HepG2 (cell line): Measurements from ENCODE around the gene SYS1. TPM values are rescaled to one million over a fixed set of nuclear protein-coding genes. Genes with fewer than 3 reads are reported as not detected.

ENCODE experiments used
- CHD2 ChIP-seq: IDR thresholded peaks from 2 replicates; pipeline ENCODE4 v1.6.1; 2011; ENCODE audit warnings: low read depth, low read length, improper control_type of control experiment
- DR1 ChIP-seq: sonication (generic); formaldehyde crosslinking; IDR thresholded peaks from 2 replicates; pipeline ENCODE4 v1.8.0; 2021; ENCODE audit warnings: mild to moderate bottlenecking, missing genetic modification reagents, inconsistent platforms
- HMG20B ChIP-seq: conservative IDR thresholded peaks from 2 replicates; pipeline ENCODE4 v1.6.1; 2016; ENCODE audit warnings: missing genetic modification reagents, missing compliant biosample characterization
- HNF4G ChIP-seq, 2 experiments: sonication (generic) in 1 of 2; formaldehyde crosslinking in 1 of 2; IDR thresholded peaks; 2 replicates each; pipeline versions ENCODE4 v1.4.0 to v1.6.1; 2011 to 2020; ENCODE audit warnings: borderline replicate concordance in 2 of 2, low read depth in 2 of 2, mild to moderate bottlenecking in 2 of 2, low read length in 1 of 2, missing genetic modification reagents in 1 of 2, moderate library complexity in 1 of 2
- KLF13 ChIP-seq: sonication (generic); formaldehyde crosslinking; IDR thresholded peaks from 2 replicates; pipeline ENCODE4 v1.4.0; 2020; ENCODE audit warnings: mild to moderate bottlenecking, missing genetic modification reagents
- MAFG ChIP-seq: sonication (generic); formaldehyde crosslinking; IDR thresholded peaks from 2 replicates; pipeline ENCODE4 v1.5.1; 2020; ENCODE audit warnings: mild to moderate bottlenecking, missing genetic modification reagents
- MBNL3 ChIP-seq: fragments of 250-450 bp; sonication (Bioruptor Pico); conservative IDR thresholded peaks from 2 replicates; pipeline ENCODE4 v1.8.0; 2022; ENCODE audit warnings: mild to moderate bottlenecking, inconsistent platforms
- NCOA2 ChIP-seq: sonication (generic); formaldehyde crosslinking; IDR thresholded peaks from 2 replicates; pipeline ENCODE4 v1.8.0; 2022; ENCODE audit warnings: inconsistent platforms
- NFRKB ChIP-seq: fragments of 450-650 bp; IDR thresholded peaks from 2 replicates; pipeline ENCODE4 v1.6.1; 2017
- RARA ChIP-seq: IDR thresholded peaks from 2 replicates; pipeline ENCODE4 v1.6.1; 2016; ENCODE audit warnings: missing genetic modification reagents, missing compliant biosample characterization
- SAFB2 ChIP-seq: sonication (generic); formaldehyde crosslinking; IDR thresholded peaks from 2 replicates; pipeline ENCODE4 v1.5.1; 2020; ENCODE audit warnings: missing genetic modification reagents, low read depth, mild to moderate bottlenecking, borderline replicate concordance
- SCMH1 ChIP-seq: sonication (generic); formaldehyde crosslinking; IDR thresholded peaks from 2 replicates; pipeline ENCODE4 v1.9.0; 2021; ENCODE audit warnings: missing genetic modification reagents, mild to moderate bottlenecking, borderline replicate concordance
- SP4 ChIP-seq: sonication (generic); formaldehyde crosslinking; IDR thresholded peaks from 2 replicates; pipeline ENCODE4 v1.8.1; 2023; ENCODE audit warnings: mild to moderate bottlenecking, missing genetic modification reagents
- TFDP2 ChIP-seq: sonication (generic); formaldehyde crosslinking; IDR thresholded peaks from 2 replicates; pipeline ENCODE4 v1.4.0; 2020; ENCODE audit warnings: missing genetic modification reagents
- TRIM24 ChIP-seq: sonication (generic); formaldehyde crosslinking; IDR thresholded peaks from 2 replicates; pipeline ENCODE4 v1.8.0; 2022; ENCODE audit warnings: mild to moderate bottlenecking, missing genetic modification reagents
- YY1 ChIP-seq: IDR thresholded peaks from 2 replicates; pipeline ENCODE4 v1.6.1; 2011; ENCODE audit warnings: low read length, low read depth, moderate library complexity, mild to moderate bottlenecking; ENCODE audit not compliant: insufficient read depth, insufficient replicate concordance
- ZBTB7B ChIP-seq: sonication (generic); formaldehyde crosslinking; IDR thresholded peaks from 2 replicates; pipeline ENCODE4 v1.4.0; 2020; ENCODE audit warnings: missing genetic modification reagents
- ZNF101 ChIP-seq: sonication (generic); formaldehyde crosslinking; IDR thresholded peaks from 2 replicates; pipeline ENCODE4 v1.4.0; 2020; ENCODE audit warnings: mild to moderate bottlenecking, low read depth, missing genetic modification reagents, borderline replicate concordance
- ZNF350 ChIP-seq: sonication (generic); formaldehyde crosslinking; IDR thresholded peaks from 2 replicates; pipeline ENCODE4 v1.4.0; 2020; ENCODE audit warnings: mild to moderate bottlenecking, low read depth, missing genetic modification reagents, borderline replicate concordance
- ZNF383 ChIP-seq: sonication (generic); formaldehyde crosslinking; IDR thresholded peaks from 2 replicates; pipeline ENCODE4 v1.4.0; 2020; ENCODE audit warnings: missing genetic modification reagents, mild to moderate bottlenecking, borderline replicate concordance
- ZNF672 ChIP-seq: sonication (generic); formaldehyde crosslinking; IDR thresholded peaks from 2 replicates; pipeline ENCODE4 v1.8.1; 2022; ENCODE audit warnings: missing genetic modification reagents
- ZNF775 ChIP-seq: sonication (generic); formaldehyde crosslinking; IDR thresholded peaks from 2 replicates; pipeline ENCODE4 v1.4.0; 2020; ENCODE audit warnings: missing genetic modification reagents, mild to moderate bottlenecking, moderate library complexity, borderline replicate concordance
- polyA plus RNA-seq, 8 experiments: library from polyadenylated mRNA; depleted of rRNA in 3 of 8; stranded (reverse) in 7 of 8; unstranded in 1 of 8; fragments of >200 nt; fragmentation: Illumina TruSeq in 4 of 8; extraction: Trizol in 4 of 8; gene quantifications; 2 replicates each; pipeline versions ENCODE4 v1.2.1 to v1.2.3, GENCODE V29; 2011 to 2016; ENCODE audit warnings: low read depth in 4 of 8, missing spikeins in 1 of 8, mixed read lengths in 1 of 8; ENCODE audit not compliant: insufficient read depth in 1 of 8
- total RNA-seq, 5 experiments: library from RNA; depleted of rRNA; stranded (reverse); fragments of >200 nt; fragmentation: Illumina TruSeq; extraction: Trizol; gene quantifications; 2 replicates each; pipeline ENCODE4 v1.2.3, GENCODE V29; 2016; ENCODE audit warnings: low read depth in 1 of 5
- TF ChIP-seq, protein P1 (sequence below): IDR thresholded peaks from 2 replicates; pipeline ENCODE4 v1.6.1; 2016; ENCODE audit warnings: missing biosample characterization, missing genetic modification reagents, low read depth
- TF ChIP-seq, protein P2 (sequence below): sonication (generic); formaldehyde crosslinking; IDR thresholded peaks from 2 replicates; pipeline ENCODE4 v1.8.0; 2022; ENCODE audit warnings: mild to moderate bottlenecking, missing genetic modification reagents, moderate library complexity
- TF ChIP-seq, protein P3 (sequence below): sonication (generic); formaldehyde crosslinking; IDR thresholded peaks from 2 replicates; pipeline ENCODE4 v1.4.0; 2020; ENCODE audit warnings: mild to moderate bottlenecking, missing genetic modification reagents

The SYS1 gene
- total and polyA plus RNA-seq, 2 of the 13 experiments (the other 11 are each of a cell fraction or from before 2014, with no cell fraction given), result 38.3 to 65.6 TPM

DNA sequence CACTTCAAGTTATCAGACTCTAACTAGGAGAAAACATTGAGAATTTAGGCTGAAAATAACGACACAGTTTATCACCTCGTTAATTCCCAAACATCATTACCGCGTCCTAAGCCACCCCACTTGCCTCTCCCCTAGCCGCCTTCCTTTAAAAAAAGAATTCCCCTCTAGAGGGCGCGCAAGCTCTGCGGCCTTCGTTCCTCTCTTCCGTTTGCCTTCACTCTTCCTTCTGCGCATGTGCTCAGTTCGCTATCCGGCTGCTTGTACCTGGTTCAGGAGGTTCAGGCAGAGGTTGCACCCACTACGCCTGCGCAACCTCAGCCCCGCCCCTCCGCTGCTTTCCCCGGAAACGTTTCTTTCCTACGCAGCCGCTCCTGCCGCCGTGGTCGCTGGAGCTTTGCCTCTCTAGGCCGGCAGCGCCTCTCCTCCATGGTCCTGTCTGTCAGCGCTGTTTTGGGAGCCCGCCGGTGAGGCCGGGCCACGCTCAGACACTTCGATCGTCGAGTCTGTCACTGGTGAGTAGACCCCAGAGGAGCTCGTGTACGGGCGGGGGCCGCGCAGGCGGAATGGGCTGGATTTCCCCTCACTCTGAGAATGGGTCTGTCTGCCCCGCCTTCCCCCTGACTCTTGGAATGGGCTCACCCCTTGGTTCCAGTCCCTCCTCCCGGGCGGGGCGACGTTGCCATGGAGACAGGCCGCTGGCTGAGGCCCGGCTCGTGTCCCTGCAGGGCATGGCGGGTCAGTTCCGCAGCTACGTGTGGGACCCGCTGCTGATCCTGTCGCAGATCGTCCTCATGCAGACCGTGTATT is at the start of gene SYS1 (continued):
- TF ChIP-seq HNF4G (IDR thresholded peaks at IDR 0.05; ENCODE audit: borderline replicate concordance, low read depth, low read length) (no peak), HNF4G (CRISPR knock-in tag; IDR thresholded peaks at IDR 0.05; ENCODE audit: borderline replicate concordance, low read depth) (no peak; the same call in none of the 2 replicates), ZNF350 (peak; percentile 100), KLF13 (CRISPR knock-in tag) (peak; percentile 70; the same call in 1 of the 2 replicates), MBNL3 (CRISPR knock-in tag) (no peak), ZNF101 (CRISPR knock-in tag) (peak; percentile 89; the same call in 1 of the 2 replicates), YY1 (peak; percentile 64), SP4 (CRISPR knock-in tag) (peak; percentile 99), TRIM24 (CRISPR knock-in tag) (no peak), SAFB2 (CRISPR knock-in tag) (no peak; the same call in 1 of the 2 replicates), MAFG (CRISPR knock-in tag) (no peak), DR1 (CRISPR knock-in tag) (peak; percentile 79), NFRKB (no peak), ZNF672 (CRISPR knock-in tag) (no peak), RARA (CRISPR knock-in tag) (peak; percentile 65), NCOA2 (peak; percentile 74), HMG20B (peak; percentile 47), CHD2 (peak; percentile 33; the same call in 1 of the 2 replicates), ZNF383 (CRISPR knock-in tag) (peak; percentile 98), ZBTB7B (CRISPR knock-in tag) (peak; percentile 79), TFDP2 (CRISPR knock-in tag) (peak; percentile 63; the same call in 1 of the 2 replicates), ZNF775 (CRISPR knock-in tag) (peak; percentile 89; the same call in 1 of the 2 replicates), SCMH1 (CRISPR knock-in tag) (no peak)
- TF ChIP-seq, protein P1, sequence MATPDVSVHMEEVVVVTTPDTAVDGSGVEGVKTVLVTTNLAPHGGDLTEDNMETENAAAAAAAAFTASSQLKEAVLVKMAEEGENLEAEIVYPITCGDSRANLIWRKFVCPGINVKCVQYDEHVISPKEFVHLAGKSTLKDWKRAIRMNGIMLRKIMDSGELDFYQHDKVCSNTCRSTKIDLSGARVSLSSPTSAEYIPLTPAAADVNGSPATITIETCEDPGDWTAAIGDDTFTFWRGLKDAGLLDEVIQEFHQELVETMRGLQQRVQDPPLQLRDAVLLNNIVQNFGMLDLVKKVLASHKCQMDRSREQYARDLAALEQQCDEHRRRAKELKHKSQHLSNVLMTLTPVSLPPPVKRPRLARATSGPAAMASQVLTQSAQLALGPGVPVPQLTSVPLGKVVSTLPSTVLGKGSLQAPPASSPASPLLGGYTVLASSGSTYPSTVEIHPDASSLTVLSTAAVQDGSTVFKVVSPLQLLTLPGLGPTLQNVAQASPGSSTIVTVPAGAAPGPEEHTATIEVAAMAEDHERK (CRISPR knock-in tag), result peak; percentile 86
- TF ChIP-seq, protein P2, sequence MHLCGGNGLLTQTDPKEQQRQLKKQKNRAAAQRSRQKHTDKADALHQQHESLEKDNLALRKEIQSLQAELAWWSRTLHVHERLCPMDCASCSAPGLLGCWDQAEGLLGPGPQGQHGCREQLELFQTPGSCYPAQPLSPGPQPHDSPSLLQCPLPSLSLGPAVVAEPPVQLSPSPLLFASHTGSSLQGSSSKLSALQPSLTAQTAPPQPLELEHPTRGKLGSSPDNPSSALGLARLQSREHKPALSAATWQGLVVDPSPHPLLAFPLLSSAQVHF (CRISPR knock-in tag), result no peak; the same call in 1 of the 2 replicates
- TF ChIP-seq, protein P3, sequence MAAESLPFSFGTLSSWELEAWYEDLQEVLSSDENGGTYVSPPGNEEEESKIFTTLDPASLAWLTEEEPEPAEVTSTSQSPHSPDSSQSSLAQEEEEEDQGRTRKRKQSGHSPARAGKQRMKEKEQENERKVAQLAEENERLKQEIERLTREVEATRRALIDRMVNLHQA (CRISPR knock-in tag), result no peak
